Measurements from ENCODE around the gene NXPH2. TPM values are rescaled to one million over a fixed set of nuclear protein-coding genes. Genes with fewer than 3 reads are reported as not detected.

The NXPH2 gene
- not detected in 2 replicates for total RNA-seq

GRCh38 chr2:138779781-138780445, at the start of gene NXPH2:
Gene NXPH2, minus strand, starts transcription at chr2:138780390. Its CDS starts 149 bp downstream, at chr2:138780241.

